Right lobe of liver (tissue), 6 donors: ENCODE measurements around the gene ROM1. TPM values are rescaled to one million over a fixed set of nuclear protein-coding genes. Genes with fewer than 3 reads are reported as not detected.

Source experiments
- ATAC-seq, 4 donors: fragments of 200-7000 bp; cut with Tn5 transposase; one replicate each; pipeline ENCODE4 v1.9.1; 2020; ENCODE audit warnings: mild to moderate bottlenecking in 4 of 4, moderate library complexity in 4 of 4
- DNase-seq, 3 donors: peaks; one replicate each; pipeline ENCODE4 v3.0.0-alpha.2; 2020
- H3K27ac ChIP-seq, 3 donors: fragments of 200-600 bp; one replicate each; pipeline ENCODE4 v1.8.0; 2022
- H3K27me3 ChIP-seq, 2 donors: fragments of 200-600 bp; one replicate each; pipeline ENCODE4 v1.8.0; 2022
- H3K36me3 ChIP-seq, 4 donors: fragments of 200-600 bp; sonication (generic) in 1 of 4; one replicate each; pipeline versions ENCODE4 v1.5.1 to v1.8.0; 2017 to 2022; ENCODE audit warnings: control low read depth in 1 of 4
- H3K4me1 ChIP-seq, 4 donors: fragments of 200-600 bp; sonication (generic) in 1 of 4; one replicate each; pipeline versions ENCODE4 v1.5.1 to v1.8.0; 2017 to 2022; ENCODE audit warnings: control low read depth in 1 of 4
- H3K4me3 ChIP-seq, 3 donors: fragments of 200-600 bp; one replicate each; pipeline ENCODE4 v1.8.0; 2022
- H3K9me3 ChIP-seq, 4 donors: fragments of 200-600 bp; sonication (generic) in 1 of 4; one replicate each; pipeline versions ENCODE4 v1.5.1 to v1.8.0; 2017 to 2022; ENCODE audit warnings: control low read depth in 1 of 4
- CTCF ChIP-seq, 4 donors: fragments of 200-600 bp in 3 of 4; fragments of 450-650 bp in 1 of 4; IDR thresholded peaks; one replicate each; pipeline versions ENCODE4 v1.5.1 to v1.8.0; 2016 to 2022; ENCODE audit warnings: antibody characterized with exemption in 4 of 4, mild to moderate bottlenecking in 2 of 4
- POLR2A ChIP-seq: fragments of 450-650 bp; IDR thresholded peaks from one replicate; pipeline ENCODE4 v1.6.1; 2017; ENCODE audit warnings: antibody characterized with exemption, mild to moderate bottlenecking
- WGBS: methylation state at CpG from one replicate; pipeline ENCODE4 v1.1.6; 2018; ENCODE audit warnings: low coverage, low lambda C conversion rate; ENCODE audit not compliant: insufficient coverage; ENCODE audit errors: missing lambda C conversion rate; 5-methylcytosine and 5-hydroxymethylcytosine counted together
- intact Hi-C, 2 donors: fragments of 100-400 bp; cut with DNase I; formaldehyde crosslinking; loops; one replicate each; pipeline versions ENCODE4 v1.11.2 to v1.14.1; 2022
- total RNA-seq, 6 experiments: library from RNA; depleted of rRNA in 2 of 6; stranded (reverse); fragments of >200 nt in 2 of 6; fragmentation: NEBNext Ultra II Directional in 3 of 6; extraction: Animal tissue kit (Norgen Biotek cat#: 25700) in 3 of 6; gene quantifications; one replicate each; pipeline versions ENCODE4 v1.1.0 to v1.2.4, GENCODE V29; 2016 to 2023
- donor health status: DM: no; HTN: yes; CAD: no.
- donor health status: DM: no; HTN: no; CAD: no.
- donor health status: DM: no; HTN: no; CAD: no.
- donor health status: DM: no; HTN: yes; CAD: no.
- donor health status: DM: no; HTN: yes; CAD: no.

Gene ROM1
- total RNA-seq, 6 experiments from 2014 or later, result 1.1 to 2.9 (median 1.2) TPM

DNA sequence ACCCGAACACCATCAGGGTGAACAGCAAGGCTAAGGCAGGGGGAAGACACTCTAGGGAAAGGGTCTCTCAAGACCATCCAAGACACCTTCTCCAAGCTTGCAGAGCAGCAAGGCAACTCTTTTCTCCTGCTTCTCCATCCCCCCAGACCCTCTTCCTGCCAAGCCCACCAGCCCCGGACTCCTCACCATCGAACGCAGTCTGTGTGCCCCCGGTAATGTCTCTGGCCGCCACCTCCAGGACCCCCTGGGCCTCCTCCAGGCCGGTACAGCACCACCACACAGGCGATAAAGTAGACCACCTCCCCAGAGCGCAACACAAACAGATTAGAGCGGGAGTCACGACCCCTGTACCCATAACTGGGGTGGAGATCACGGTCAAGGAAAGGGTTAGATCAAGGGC, 4.3 kb upstream of the ROM1 start:
- Histone ChIP-seq H3K4me3 (no peak overlapping the region), H3K27ac (no peak overlapping the region), H3K27me3 (no peaks in the 10 kb centered on the region), H3K36me3 (no peaks in the 10 kb centered on the region), H3K9me3 (no peaks in the 10 kb centered on the region), H3K4me1 (peaks cover 0 to 29% (median 12%) of the 10 kb centered on the region in 4 donors)
- WGBS, result 75% methylated on average over 9 of the region's 12 CpGs
- TF ChIP-seq POLR2A, result no peak
- no peak for TF ChIP-seq CTCF (IDR thresholded peaks at IDR 0.05)
- intact Hi-C loops, result no loop called here
- ATAC-seq, result no peak
- DNase-seq, result no peak

DNA sequence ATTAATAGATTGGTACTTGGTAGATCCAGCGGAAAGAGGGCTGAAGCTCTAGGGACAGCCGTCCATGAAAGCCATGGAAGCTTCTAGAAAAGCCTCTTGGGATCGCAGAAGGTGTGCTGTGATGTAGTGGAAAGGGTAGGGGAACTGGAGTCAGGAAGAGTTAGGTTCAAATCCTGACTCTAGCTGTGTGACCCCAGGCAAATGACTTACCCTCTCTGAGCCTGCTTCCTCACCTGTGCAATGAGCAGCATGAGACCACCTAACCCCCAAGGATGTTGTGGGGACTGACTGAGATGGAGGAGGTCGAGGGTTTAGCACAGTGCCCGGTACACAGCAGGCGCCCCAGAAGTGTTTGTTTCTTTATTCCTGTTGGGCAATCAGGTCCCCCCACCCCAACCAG, 2.7 kb upstream of the ROM1 start:
- Histone ChIP-seq H3K4me3 (no peak overlapping the region), H3K9me3 (no peaks in the 10 kb centered on the region), H3K4me1 (peaks cover 0 to 29% (median 12%) of the 10 kb centered on the region in 4 donors), H3K27me3 (no peaks in the 10 kb centered on the region), H3K36me3 (no peaks in the 10 kb centered on the region), H3K27ac (no peak overlapping the region)
- ATAC-seq (no peak), DNase-seq (no peak)
- TF ChIP-seq CTCF (IDR thresholded peaks at IDR 0.05), result no peak
- 53% methylated on average over 3 of the region's 6 CpGs for WGBS
- intact Hi-C loops, result loop anchor here in 1 of 2 donors (10.0 kb wide), 1 partner anchor 64 kb away; the partner anchor contains the start of genes LBHD1, UBXN1 and UQCC3

GRCh38 chr11:62610814-62611704, 2.0 kb upstream of the ROM1 start:
- H3K9me3 ChIP-seq, result no peaks in the 10 kb centered on the region
- H3K4me3 ChIP-seq, result peak overlapping the region; percentile 67 to 80 (median 78)
- H3K27ac ChIP-seq, result peak overlapping the region; percentile 75 to 94 (median 90)
- H3K27me3 ChIP-seq, result no peaks in the 10 kb centered on the region
- TF ChIP-seq POLR2A, result no peak
- TF ChIP-seq CTCF (IDR thresholded peaks at IDR 0.05), result no peak
- 0% methylated on average over 1 of the region's 28 CpGs for WGBS
- H3K36me3 ChIP-seq, result no peaks in the 10 kb centered on the region
- ATAC-seq (no peak), DNase-seq (no peak)
- peaks cover 0 to 29% (median 12%) of the 10 kb centered on the region in 4 donors for H3K4me1 ChIP-seq
- intact Hi-C loops, result loop anchor here in 1 of 2 donors (10.0 kb wide), 1 partner anchor 64 kb away; the partner anchor contains the start of genes LBHD1, UBXN1 and UQCC3

- Histone ChIP-seq H3K27ac (peak overlapping the region; percentile 75 to 94 (median 90)), H3K36me3 (no peaks in the 10 kb centered on the region), H3K27me3 (no peaks in the 10 kb centered on the region), H3K9me3 (no peaks in the 10 kb centered on the region), H3K4me1 (peaks cover 0 to 27% (median 9%) of the 10 kb centered on the region in 4 donors), H3K4me3 (peak overlapping the region; percentile 67 to 80 (median 78))
- intact Hi-C loops, result loop anchor here in 1 of 2 donors (10.0 kb wide), 1 partner anchor 63 kb away; the partner anchor contains the start of genes LBHD1, UBXN1 and UQCC3
- 1% methylated on average over 20 of the region's 34 CpGs for WGBS
- TF ChIP-seq POLR2A, result no peak
- TF ChIP-seq CTCF (IDR thresholded peaks at IDR 0.05), result no peak
- ATAC-seq (no peak), DNase-seq (peak in 1 of 3 donors; percentile 34)
Measured at GRCh38 chr11:62611705-62612365, 1.2 kb upstream of the ROM1 start.
